Peyer's patch (tissue), 4 donors: ENCODE data around the gene ALOX5.

Experiments
- POLR2A ChIP-seq, 2 donors: fragments of 450-650 bp; IDR thresholded peaks; one replicate each; pipeline ENCODE4 v1.5.1; 2017; ENCODE audit warnings: antibody characterized with exemption in 2 of 2, mild to moderate bottlenecking in 2 of 2, moderate library complexity in 2 of 2
- TF ChIP-seq, protein P1 (sequence below), 6 experiments: fragments of 450-650 bp in 4 of 6; fragments of 200-600 bp in 2 of 6; sonication (generic) in 1 of 6; IDR thresholded peaks; one replicate each; pipeline ENCODE4 v1.5.1; 2017 to 2019; ENCODE audit warnings: antibody characterized with exemption in 6 of 6, mild to moderate bottlenecking in 3 of 6, moderate library complexity in 1 of 6

DNA sequence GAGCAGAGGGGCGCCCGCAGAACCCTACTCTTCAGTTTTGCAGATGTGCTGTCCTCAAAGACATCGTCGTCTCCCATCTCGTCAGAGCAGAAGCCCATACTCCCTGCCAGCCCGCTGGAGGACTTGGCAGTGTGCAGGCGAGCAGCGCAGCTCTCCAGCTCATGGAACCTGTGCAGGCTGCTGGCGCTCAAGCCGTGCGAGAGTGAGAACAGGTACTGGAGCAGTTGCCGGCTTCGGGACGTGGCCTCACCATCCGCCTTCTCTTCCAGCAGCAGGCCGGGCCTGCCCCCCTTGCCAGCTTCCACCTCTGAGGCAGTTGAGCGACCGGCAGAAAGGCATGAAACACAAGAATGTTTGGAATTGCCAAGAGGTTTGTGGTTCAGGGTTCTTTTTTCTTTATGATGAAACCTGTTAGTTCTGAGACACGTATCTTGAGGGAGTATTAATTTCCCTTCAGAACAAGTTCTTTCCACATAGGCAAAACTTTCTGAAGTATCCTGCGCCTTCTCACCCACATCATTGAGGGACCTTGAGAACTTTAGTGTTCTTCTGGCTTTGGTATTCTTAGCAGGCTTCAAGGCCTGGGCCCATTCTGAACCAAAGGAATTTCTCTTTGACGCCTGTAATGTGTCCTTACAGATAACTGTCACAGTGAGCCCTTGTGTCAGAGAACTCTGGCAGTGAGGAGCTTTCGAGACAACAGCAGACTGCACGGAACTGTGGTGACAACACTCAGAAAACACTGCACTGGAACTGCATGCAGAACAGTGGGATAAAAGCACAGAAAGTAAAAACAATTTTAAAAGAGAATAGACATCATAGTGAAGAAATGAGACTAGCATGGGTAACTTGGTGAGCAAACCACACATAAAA is 89.5 kb downstream of the ALOX5 start:
- no peak for TF ChIP-seq POLR2A (IDR thresholded peaks at IDR 0.05)
- TF ChIP-seq, protein P1, sequence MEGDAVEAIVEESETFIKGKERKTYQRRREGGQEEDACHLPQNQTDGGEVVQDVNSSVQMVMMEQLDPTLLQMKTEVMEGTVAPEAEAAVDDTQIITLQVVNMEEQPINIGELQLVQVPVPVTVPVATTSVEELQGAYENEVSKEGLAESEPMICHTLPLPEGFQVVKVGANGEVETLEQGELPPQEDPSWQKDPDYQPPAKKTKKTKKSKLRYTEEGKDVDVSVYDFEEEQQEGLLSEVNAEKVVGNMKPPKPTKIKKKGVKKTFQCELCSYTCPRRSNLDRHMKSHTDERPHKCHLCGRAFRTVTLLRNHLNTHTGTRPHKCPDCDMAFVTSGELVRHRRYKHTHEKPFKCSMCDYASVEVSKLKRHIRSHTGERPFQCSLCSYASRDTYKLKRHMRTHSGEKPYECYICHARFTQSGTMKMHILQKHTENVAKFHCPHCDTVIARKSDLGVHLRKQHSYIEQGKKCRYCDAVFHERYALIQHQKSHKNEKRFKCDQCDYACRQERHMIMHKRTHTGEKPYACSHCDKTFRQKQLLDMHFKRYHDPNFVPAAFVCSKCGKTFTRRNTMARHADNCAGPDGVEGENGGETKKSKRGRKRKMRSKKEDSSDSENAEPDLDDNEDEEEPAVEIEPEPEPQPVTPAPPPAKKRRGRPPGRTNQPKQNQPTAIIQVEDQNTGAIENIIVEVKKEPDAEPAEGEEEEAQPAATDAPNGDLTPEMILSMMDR (IDR thresholded peaks at IDR 0.05) = no peak
